IMR-90 (cell line): ENCODE measurements around the gene IL13RA1. TPM values are rescaled to one million over a fixed set of nuclear protein-coding genes. Genes with fewer than 3 reads are reported as not detected.

Experiments
- ATAC-seq: fragments of 200-7000 bp; cut with Tn5 transposase; 2 replicates; pipeline ENCODE4 v1.9.1; 2020; ENCODE audit warnings: low read depth, mild to moderate bottlenecking, moderate library complexity
- BruUV-seq: library from RNA; stranded (reverse); fragments of 400-500 nt; replicated peaks from 2 replicates; lab custom pipeline; 2021; lab: Mats Ljungman, UMichigan
- CTCF ChIA-PET: fragments of 300-600 bp; formaldehyde crosslinking; extraction: SDS; loops from one replicate; lab custom pipeline; 2021; ENCODE audit warnings: antibody characterized with exemption; lab: Yijun Ruan, JAX
- POLR2A ChIA-PET: fragments of 300-600 bp; sonication (Branson Sonifier 250); formaldehyde crosslinking; loops from one replicate; lab custom pipeline; 2022; ENCODE audit warnings: antibody characterized with exemption; ENCODE audit not compliant: unreplicated experiment; lab: Charles Lee
- DNase-seq: peaks from one replicate; pipeline ENCODE4 v3.0.0; 2013
- H2AFZ ChIP-seq: replicated peaks from 2 replicates; pipeline ENCODE3; 2013; ENCODE audit warnings: low read length, mild to moderate bottlenecking; ENCODE audit not compliant: poor library complexity
- H2AK5ac ChIP-seq: 2 replicates; pipeline ENCODE4 v1.6.1; 2013; ENCODE audit warnings: low read depth, low read length, inconsistent platforms
- H2AK9ac ChIP-seq: replicated peaks from 2 replicates; pipeline ENCODE3; 2013; ENCODE audit warnings: mild to moderate bottlenecking, low read depth, low read length, moderate library complexity; ENCODE audit not compliant: poor library complexity
- H2BK120ac ChIP-seq: 2 replicates; pipeline ENCODE4 v1.6.1; 2013; ENCODE audit warnings: low read depth, low read length, inconsistent platforms
- H2BK15ac ChIP-seq: 3 replicates; pipeline ENCODE4 v1.6.1; 2013; ENCODE audit warnings: low read depth, low read length, inconsistent platforms
- H2BK20ac ChIP-seq: 2 replicates; pipeline ENCODE4 v1.6.1; 2013; ENCODE audit warnings: low read depth, mild to moderate bottlenecking, inconsistent platforms, low read length, moderate library complexity
- H2BK5ac ChIP-seq: 2 replicates; pipeline ENCODE4 v1.6.1; 2013; ENCODE audit warnings: mild to moderate bottlenecking, low read depth, low read length, inconsistent platforms; ENCODE audit not compliant: poor library complexity, severe bottlenecking
- H3K14ac ChIP-seq: replicated peaks from 2 replicates; pipeline ENCODE4 v1.6.1; 2013; ENCODE audit warnings: low read depth, low read length, inconsistent platforms
- H3K18ac ChIP-seq: 2 replicates; pipeline ENCODE4 v1.6.1; 2013; ENCODE audit warnings: low read depth, low read length, control low read depth
- H3K23ac ChIP-seq: 2 replicates; pipeline ENCODE4 v1.6.1; 2013; ENCODE audit warnings: low read depth, low read length, inconsistent platforms
- H3K27ac ChIP-seq: 2 replicates; pipeline ENCODE4 v1.5.1; 2013; ENCODE audit warnings: mild to moderate bottlenecking, control low read depth, low read length; ENCODE audit not compliant: insufficient read depth
- H3K27me3 ChIP-seq: 2 replicates; pipeline ENCODE4 v1.6.1; 2013; ENCODE audit warnings: low read length; ENCODE audit not compliant: control insufficient read depth, insufficient read depth
- H3K36me3 ChIP-seq: 2 replicates; pipeline ENCODE4 v1.6.1; 2013; ENCODE audit warnings: low read length, mixed read lengths; ENCODE audit not compliant: control insufficient read depth, insufficient read depth
- H3K4ac ChIP-seq: 2 replicates; pipeline ENCODE4 v1.6.1; 2013; ENCODE audit warnings: low read depth, low read length, inconsistent platforms
- H3K4me1 ChIP-seq: 2 replicates; pipeline ENCODE4 v1.6.1; 2013; ENCODE audit warnings: low read length, mixed read lengths; ENCODE audit not compliant: control insufficient read depth, insufficient read depth
- H3K4me2 ChIP-seq: 2 replicates; pipeline ENCODE4 v1.6.1; 2013; ENCODE audit warnings: low read depth, mild to moderate bottlenecking, control low read depth, low read length, moderate library complexity
- H3K4me3 ChIP-seq: 2 replicates; pipeline ENCODE4 v1.5.1; 2013; ENCODE audit warnings: low read depth, mild to moderate bottlenecking, control low read depth, low read length, moderate library complexity; ENCODE audit not compliant: insufficient read depth
- H3K56ac ChIP-seq: 2 replicates; pipeline ENCODE4 v1.6.1; 2013; ENCODE audit warnings: low read length, inconsistent platforms; ENCODE audit not compliant: insufficient read depth; ENCODE audit errors: extremely low read depth
- H3K79me1 ChIP-seq, 2 experiments: 2 replicates each; pipeline ENCODE4 v1.6.1; 2013; ENCODE audit warnings: low read length in 2 of 2, inconsistent platforms in 1 of 2, low read depth in 1 of 2
- H3K9ac ChIP-seq: 2 replicates; pipeline ENCODE4 v1.6.1; 2013; ENCODE audit warnings: low read depth, low read length, control low read depth
- H3K9me1 ChIP-seq: 2 replicates; pipeline ENCODE4 v1.6.1; 2013; ENCODE audit warnings: low read length, inconsistent platforms; ENCODE audit not compliant: insufficient read depth
- H3K9me3 ChIP-seq: 2 replicates; pipeline ENCODE4 v1.6.1; 2013; ENCODE audit warnings: low read length; ENCODE audit not compliant: control insufficient read depth, insufficient read depth
- H4K20me1 ChIP-seq: 2 replicates; pipeline ENCODE4 v1.6.1; 2013; ENCODE audit warnings: low read length, inconsistent platforms; ENCODE audit not compliant: insufficient read depth
- H4K5ac ChIP-seq: 2 replicates; pipeline ENCODE4 v1.6.1; 2013; ENCODE audit warnings: mild to moderate bottlenecking, low read depth, low read length, control low read depth
- H4K8ac ChIP-seq, 2 experiments: 2 replicates each; pipeline ENCODE4 v1.6.1; 2013; ENCODE audit warnings: low read depth in 2 of 2, low read length in 2 of 2, control low read depth in 1 of 2, inconsistent platforms in 1 of 2
- H4K91ac ChIP-seq: 2 replicates; pipeline ENCODE4 v1.6.1; 2013; ENCODE audit warnings: low read depth, low read length, inconsistent platforms; ENCODE audit not compliant: insufficient read depth
- NFE2L2 ChIP-seq: fragments of 150-350 bp; IDR thresholded peaks from 2 replicates; pipeline ENCODE4 v1.6.1; 2016; ENCODE audit warnings: low read depth, mild to moderate bottlenecking, low read length
- RCOR1 ChIP-seq: IDR thresholded peaks from 2 replicates; pipeline ENCODE4 v1.6.1; 2012; ENCODE audit warnings: mild to moderate bottlenecking, low read length, improper control_type of control experiment; ENCODE audit not compliant: insufficient replicate concordance
- WGBS, 2 experiments: methylation state at CpG; one replicate each; pipeline versions ENCODE4 v1.1.5 to v1.1.7; 2013; ENCODE audit warnings: missing lambda C conversion rate in 2 of 2; ENCODE audit not compliant: insufficient read length in 1 of 2; ENCODE audit errors: extremely low coverage in 2 of 2; 5-methylcytosine and 5-hydroxymethylcytosine counted together
- dilution Hi-C: fragments of 300-500 bp; cut with HindIII; formaldehyde crosslinking; loops from one replicate; pipeline ENCODE4 v1.14.3; 2018; ENCODE audit warnings: low sequenced_read_pairs; ENCODE audit not compliant: unreplicated experiment
- in situ Hi-C: fragments of 300-500 bp; cut with MboI; formaldehyde crosslinking; loops from 3 replicates; pipeline ENCODE4 v1.14.3; 2019; ENCODE audit warnings: low sequenced_read_pairs, inconsistent platforms, mixed read lengths
- intact Hi-C: fragments of 100-400 bp; cut with micrococcal nuclease; formaldehyde crosslinking; loops from 2 replicates; pipeline ENCODE4 v1.10.0; 2022
- polyA plus RNA-seq, 3 experiments: library from polyadenylated mRNA; depleted of rRNA; stranded (reverse); fragments of >200 nt; gene quantifications; 2 replicates each; pipeline ENCODE4 v1.2.3, GENCODE V29; 2012; ENCODE audit warnings: low replicate concordance in 1 of 3
- total RNA-seq: library from RNA; depleted of rRNA; stranded (reverse); fragments of >200 nt; gene quantifications from 2 replicates; pipeline ENCODE4 v1.2.3, GENCODE V29; 2012

IL13RA1 gene
- total and polyA plus RNA-seq, 2 of the 4 experiments (the other 2 are of a cell fraction) = 24.2 to 31.7 TPM

DNA sequence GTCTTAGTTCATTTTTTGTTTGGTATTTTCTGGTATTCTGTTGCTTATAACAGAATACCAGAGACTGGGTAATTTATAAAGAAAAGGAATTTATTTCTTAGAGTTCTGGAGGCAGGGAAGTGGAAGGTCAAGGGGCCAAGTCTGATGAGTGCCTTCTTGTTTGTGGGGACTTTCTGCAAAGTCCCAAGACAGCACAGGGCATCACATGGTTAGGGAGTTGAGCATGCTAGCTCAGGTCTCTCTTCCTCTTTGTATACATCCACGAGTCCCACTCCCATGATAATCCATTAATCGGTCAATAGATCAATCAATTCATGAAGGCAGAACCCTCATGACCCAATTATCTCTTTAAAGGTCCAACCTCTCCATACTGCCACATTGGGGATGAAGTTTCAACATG, 31.1 kb downstream of the IL13RA1 start:
- Histone ChIP-seq H3K79me1 (peaks cover 3 to 4% of the 10 kb centered on the region in 2 experiments; a peak in 1 of 4 replicates), H4K20me1 (no peaks in the 10 kb centered on the region), H3K23ac (no peak overlapping the region), H4K8ac (no peak overlapping the region), H3K56ac (no peak overlapping the region), H2BK120ac (no peak overlapping the region), H3K27ac (no peak overlapping the region), H3K9me3 (no peaks in the 10 kb centered on the region), H3K18ac (no peak overlapping the region), H3K36me3 (peaks cover 5% of the 10 kb centered on the region; the same call in 1 of the 2 replicates), H3K9me1 (no peaks in the 10 kb centered on the region), H2AFZ (no peak overlapping the region), H3K4me2 (no peak overlapping the region), H3K4ac (no peak overlapping the region), H2AK5ac (no peak overlapping the region), H2AK9ac (no peak overlapping the region), H2BK20ac (no peak overlapping the region), H3K4me1 (no peaks in the 10 kb centered on the region), H4K5ac (no peak overlapping the region), H2BK5ac (no peak overlapping the region), H4K91ac (no peak overlapping the region), H3K9ac (no peak overlapping the region), H3K27me3 (no peaks in the 10 kb centered on the region), H3K4me3 (no peak overlapping the region), H2BK15ac (no peak overlapping the region), H3K14ac (no peak overlapping the region)
- intact Hi-C loops = no loop called here
- dilution Hi-C loops = no loop called here
- 63% methylated on average over 1 of the region's 2 CpGs; no CpG with 5 or more reads in 1 of the 2 experiments for WGBS, 2 experiments
- TF ChIP-seq NFE2L2 = no peak
- TF ChIP-seq RCOR1 = no peak
- ATAC-seq = no peak
- CTCF ChIA-PET = no interaction called here
- POLR2A ChIA-PET = no interaction called here
- no TSS peak for BruUV-seq
- in situ Hi-C loops = no loop called here
- no peak for DNase-seq
